ENCODE measurements around the gene PNKD. TPM values are rescaled to one million over a fixed set of nuclear protein-coding genes. Genes with fewer than 3 reads are reported as not detected.

The PNKD gene
- total and polyA plus RNA-seq, 10 of the 15 experiments (the other 5 are each of a cell fraction or from before 2014, with no cell fraction given) = 27.2 to 106 (median 61.3) TPM

- TF ChIP-seq ZNF687 (IDR thresholded peaks at IDR 0.05) = no peak
Observed at GRCh38 chr2:218253232-218253625, 17.1 kb upstream of the PNKD start (continued).

- H3K27ac ChIP-seq (ENCODE audit: control insufficient read depth, insufficient read depth) = no peak overlapping the region
- intact Hi-C loops (cut with micrococcal nuclease; ENCODE audit: unreplicated experiment) = loop anchor here (5.0 kb wide), 1 partner anchor 88 kb away; the partner anchor contains the start of gene CXCR1
- H3K9me3 ChIP-seq (replicated peaks; ENCODE audit: control insufficient read depth, insufficient read depth, low read length) = no peaks in the 10 kb centered on the region
- no TSS peak for BruUV-seq (replicated peaks)
- TF ChIP-seq BCL3 (IDR thresholded peaks at IDR 0.05; ENCODE audit: borderline replicate concordance, insufficient read depth, low read depth, low read length, poor library complexity, severe bottlenecking) (peak; percentile 33), ATF3 (IDR thresholded peaks at IDR 0.05; ENCODE audit: borderline replicate concordance, extremely low read depth, low read depth, low read length) (no peak)
- H4K20me1 ChIP-seq (ENCODE audit: control insufficient read depth, insufficient read depth) = no peaks in the 10 kb centered on the region
- 47% methylated on average over 6 of the region's 6 CpGs for WGBS (ENCODE audit: insufficient coverage, insufficient replicate concordance, low lambda C conversion rate, missing lambda C conversion rate)
- H2AFZ ChIP-seq (ENCODE audit: control insufficient read depth, low read depth, low read length) = no peak overlapping the region
- DNase-seq (ENCODE audit: low read depth, low spot score) (no peak), ATAC-seq (no peak), FAIRE-seq (no peak)
- H3K4me2 ChIP-seq (ENCODE audit: control insufficient read depth, insufficient read depth) = no peak overlapping the region
- SMC1A ChIA-PET (ENCODE audit: uncharacterized antibody, unreplicated experiment) = interaction anchor here (0.7 to 2.7 kb wide), 6 partner anchors 17 to 901 kb away, joined by 3 to 21 read pairs (median 3); no protein-coding TSS in a partner anchor
- H3K36me3 ChIP-seq (ENCODE audit: control insufficient read depth in 2 of 2, insufficient read depth in 2 of 2, low read length in 1 of 2) = peaks cover 25 to 46% of the 10 kb centered on the region in 2 experiments
- H3K4me1 ChIP-seq (ENCODE audit: control insufficient read depth, insufficient read depth, low read length) = peaks cover 20% of the 10 kb centered on the region
- no peak overlapping the region for H3K4me3 ChIP-seq
- CTCF ChIA-PET = interaction anchor here (0.7 to 3.0 kb wide), 7 partner anchors 15 to 87 kb away, joined by 3 to 22 read pairs (median 3); partner anchors contain the start of genes AAMP, ARPC2 and PNKD
- in situ Hi-C loops (cut with MboI) = loop anchor here (5.0 kb wide), 1 partner anchor 68 kb away; no protein-coding TSS in a partner anchor
- RAD21 ChIA-PET (ENCODE audit: unreplicated experiment) = no interaction called here
- no peak overlapping the region for H3K9ac ChIP-seq (ENCODE audit: control insufficient read depth, insufficient read depth, low read length)
- POLR2A ChIA-PET = no interaction called here
- no peaks in the 10 kb centered on the region for H3K79me2 ChIP-seq (ENCODE audit: control insufficient read depth, insufficient read depth, low read length)
- H3K27me3 ChIP-seq (replicated peaks in 1 of 2; ENCODE audit: control insufficient read depth in 2 of 2, insufficient read depth in 2 of 2, low read length in 1 of 2) = no peaks in the 10 kb centered on the region
Observed at GRCh38 chr2:218255446-218255845, 14.9 kb upstream of the PNKD start.
